ENCODE measurements around the gene BRICD5. TPM values are rescaled to one million over a fixed set of nuclear protein-coding genes. Genes with fewer than 3 reads are reported as not detected.

BRICD5 gene
- total and polyA plus RNA-seq, 10 donors = 3.5 to 40.2 (median 10.5) TPM

GRCh38 chr16:2189252-2189893, 21.3 kb downstream of the BRICD5 start:
- DNase-seq = no peak
- peaks cover 0 to 12% (median 6%) of the 10 kb centered on the region in 7 donors for H3K27me3 ChIP-seq (replicated peaks in 1 of 7)
- WGBS, 5 donors = 91 to 93% (median 91%) methylated on average over 7 to 25 of the region's 25 CpGs
- no peaks in the 10 kb centered on the region for H3K36me3 ChIP-seq
- TF ChIP-seq POLR2A (IDR thresholded peaks at IDR 0.05) (no peak), POLR2AphosphoS5 (IDR thresholded peaks at IDR 0.05) (no peak), CTCF (IDR thresholded peaks at IDR 0.05 in 8 of 11, conservative IDR thresholded peaks at IDR 0.05 in 3 of 11) (no peak)
- no peak overlapping the region for H3K27ac ChIP-seq
- no peaks in the 10 kb centered on the region for H3K9me3 ChIP-seq
- H3K4me1 ChIP-seq = no peaks in the 10 kb centered on the region
- H3K4me3 ChIP-seq = no peak overlapping the region
- intact Hi-C loops (cut with DNase I; ENCODE audit: low total_unique reads) = no loop called here

- intact Hi-C loops (cut with DNase I; ENCODE audit: low total_unique reads) = no loop called here
- 90 to 96% (median 94%) methylated on average over 8 of the region's 8 CpGs for WGBS, 5 donors
- peaks cover 0 to 2% (median 0%) of the 10 kb centered on the region in 7 donors for H3K27me3 ChIP-seq (replicated peaks in 1 of 7)
- H3K36me3 ChIP-seq = no peaks in the 10 kb centered on the region
- no peak overlapping the region for H3K27ac ChIP-seq
- TF ChIP-seq CTCF (IDR thresholded peaks at IDR 0.05 in 8 of 11, conservative IDR thresholded peaks at IDR 0.05 in 3 of 11) (no peak), POLR2AphosphoS5 (IDR thresholded peaks at IDR 0.05) (no peak), POLR2A (IDR thresholded peaks at IDR 0.05) (no peak)
- DNase-seq = no peak
- H3K4me1 ChIP-seq = no peaks in the 10 kb centered on the region
- H3K4me3 ChIP-seq = no peak overlapping the region
- H3K9me3 ChIP-seq = no peaks in the 10 kb centered on the region
Observed at GRCh38 chr16:2188395-2188794, 22.3 kb downstream of the BRICD5 start.

- intact Hi-C loops (cut with DNase I; ENCODE audit: low total_unique reads) = no loop called here
- Histone ChIP-seq H3K4me1 (no peaks in the 10 kb centered on the region), H3K9me3 (no peaks in the 10 kb centered on the region), H3K4me3 (no peak overlapping the region), H3K27ac (no peak overlapping the region), H3K27me3 (replicated peaks in 1 of 7) (no peaks in the 10 kb centered on the region), H3K36me3 (no peaks in the 10 kb centered on the region)
- TF ChIP-seq POLR2A (IDR thresholded peaks at IDR 0.05) (no peak), POLR2AphosphoS5 (IDR thresholded peaks at IDR 0.05) (no peak), CTCF (IDR thresholded peaks at IDR 0.05 in 8 of 11, conservative IDR thresholded peaks at IDR 0.05 in 3 of 11) (no peak)
- no peak for DNase-seq
- WGBS, 5 donors = 74 to 88% (median 82%) methylated on average over 16 to 17 of the region's 17 CpGs
Observed at GRCh38 chr16:2187212-2187611, 23.5 kb downstream of the BRICD5 start.

GRCh38 chr16:2186505-2186904, 24.2 kb downstream of the BRICD5 start:
- intact Hi-C loops (cut with DNase I; ENCODE audit: low total_unique reads) = no loop called here
- H3K4me1 ChIP-seq = no peaks in the 10 kb centered on the region
- H3K4me3 ChIP-seq = no peak overlapping the region
- 83 to 87% (median 86%) methylated on average over 8 to 20 of the region's 20 CpGs for WGBS, 5 donors
- TF ChIP-seq POLR2AphosphoS5 (IDR thresholded peaks at IDR 0.05) = no peak
- no peaks in the 10 kb centered on the region for H3K36me3 ChIP-seq
- no peak for DNase-seq
- no peaks in the 10 kb centered on the region for H3K9me3 ChIP-seq
- no peak overlapping the region for H3K27ac ChIP-seq
- no peaks in the 10 kb centered on the region for H3K27me3 ChIP-seq (replicated peaks in 1 of 7)
